Gastroesophageal sphincter (tissue), 3 donors: ENCODE data around the gene NCOA3.

Source experiments
- POLR2A ChIP-seq, 2 donors: fragments of 450-650 bp; IDR thresholded peaks; one replicate each; pipeline ENCODE4 v1.6.1; 2017; ENCODE audit warnings: antibody characterized with exemption in 2 of 2, mild to moderate bottlenecking in 2 of 2, moderate library complexity in 1 of 2
- TF ChIP-seq, protein P1 (sequence below), 4 experiments: fragments of 200-600 bp in 2 of 4; fragments of 450-650 bp in 2 of 4; sonication (generic) in 1 of 4; IDR thresholded peaks; one replicate each; pipeline ENCODE4 v1.5.1; 2017 to 2019; ENCODE audit warnings: antibody characterized with exemption in 4 of 4, mild to moderate bottlenecking in 2 of 4, moderate library complexity in 2 of 4

DNA sequence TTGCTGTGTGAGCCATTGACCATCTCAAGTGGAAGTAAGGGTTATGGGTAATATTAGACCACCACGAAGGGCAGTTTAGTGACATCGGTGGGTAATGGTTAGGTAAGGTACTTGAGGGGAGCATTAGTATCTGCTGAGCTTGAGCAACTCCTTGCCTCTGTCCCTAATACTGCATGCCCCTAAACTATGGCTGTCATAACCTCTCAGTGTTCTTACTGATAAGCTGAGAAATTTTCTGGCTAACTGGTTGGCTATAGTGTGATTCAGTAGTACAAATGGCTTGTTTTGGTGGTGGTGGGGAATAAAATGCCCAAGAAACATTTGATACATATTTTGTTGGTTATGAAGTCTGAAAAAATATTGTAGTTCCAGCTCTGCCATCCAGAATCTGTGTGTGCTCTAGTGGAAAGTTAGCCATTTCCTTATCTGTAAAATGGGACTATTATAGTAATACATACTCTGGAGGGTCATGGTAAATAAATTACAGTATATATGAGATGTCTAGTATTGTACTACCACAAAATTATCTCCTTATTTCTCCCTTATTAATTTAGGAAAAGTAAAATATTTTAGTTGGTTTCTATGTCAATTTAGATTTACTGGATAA, 113.1 kb downstream of the NCOA3 start:
- TF ChIP-seq, protein P1, sequence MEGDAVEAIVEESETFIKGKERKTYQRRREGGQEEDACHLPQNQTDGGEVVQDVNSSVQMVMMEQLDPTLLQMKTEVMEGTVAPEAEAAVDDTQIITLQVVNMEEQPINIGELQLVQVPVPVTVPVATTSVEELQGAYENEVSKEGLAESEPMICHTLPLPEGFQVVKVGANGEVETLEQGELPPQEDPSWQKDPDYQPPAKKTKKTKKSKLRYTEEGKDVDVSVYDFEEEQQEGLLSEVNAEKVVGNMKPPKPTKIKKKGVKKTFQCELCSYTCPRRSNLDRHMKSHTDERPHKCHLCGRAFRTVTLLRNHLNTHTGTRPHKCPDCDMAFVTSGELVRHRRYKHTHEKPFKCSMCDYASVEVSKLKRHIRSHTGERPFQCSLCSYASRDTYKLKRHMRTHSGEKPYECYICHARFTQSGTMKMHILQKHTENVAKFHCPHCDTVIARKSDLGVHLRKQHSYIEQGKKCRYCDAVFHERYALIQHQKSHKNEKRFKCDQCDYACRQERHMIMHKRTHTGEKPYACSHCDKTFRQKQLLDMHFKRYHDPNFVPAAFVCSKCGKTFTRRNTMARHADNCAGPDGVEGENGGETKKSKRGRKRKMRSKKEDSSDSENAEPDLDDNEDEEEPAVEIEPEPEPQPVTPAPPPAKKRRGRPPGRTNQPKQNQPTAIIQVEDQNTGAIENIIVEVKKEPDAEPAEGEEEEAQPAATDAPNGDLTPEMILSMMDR (IDR thresholded peaks at IDR 0.05): no peak
- TF ChIP-seq POLR2A (IDR thresholded peaks at IDR 0.05): no peak
